ENCODE measurements around the gene NDUFS8. TPM values are rescaled to one million over a fixed set of nuclear protein-coding genes. Genes with fewer than 3 reads are reported as not detected.
"Not testable (repeated sequence)": the region's sequence is repeated elsewhere in the genome, so short reads cannot be mapped to it uniquely, and the experiment has no call there.

NDUFS8 gene
- 126 and 130 TPM in 2 replicates for total RNA-seq

DNA sequence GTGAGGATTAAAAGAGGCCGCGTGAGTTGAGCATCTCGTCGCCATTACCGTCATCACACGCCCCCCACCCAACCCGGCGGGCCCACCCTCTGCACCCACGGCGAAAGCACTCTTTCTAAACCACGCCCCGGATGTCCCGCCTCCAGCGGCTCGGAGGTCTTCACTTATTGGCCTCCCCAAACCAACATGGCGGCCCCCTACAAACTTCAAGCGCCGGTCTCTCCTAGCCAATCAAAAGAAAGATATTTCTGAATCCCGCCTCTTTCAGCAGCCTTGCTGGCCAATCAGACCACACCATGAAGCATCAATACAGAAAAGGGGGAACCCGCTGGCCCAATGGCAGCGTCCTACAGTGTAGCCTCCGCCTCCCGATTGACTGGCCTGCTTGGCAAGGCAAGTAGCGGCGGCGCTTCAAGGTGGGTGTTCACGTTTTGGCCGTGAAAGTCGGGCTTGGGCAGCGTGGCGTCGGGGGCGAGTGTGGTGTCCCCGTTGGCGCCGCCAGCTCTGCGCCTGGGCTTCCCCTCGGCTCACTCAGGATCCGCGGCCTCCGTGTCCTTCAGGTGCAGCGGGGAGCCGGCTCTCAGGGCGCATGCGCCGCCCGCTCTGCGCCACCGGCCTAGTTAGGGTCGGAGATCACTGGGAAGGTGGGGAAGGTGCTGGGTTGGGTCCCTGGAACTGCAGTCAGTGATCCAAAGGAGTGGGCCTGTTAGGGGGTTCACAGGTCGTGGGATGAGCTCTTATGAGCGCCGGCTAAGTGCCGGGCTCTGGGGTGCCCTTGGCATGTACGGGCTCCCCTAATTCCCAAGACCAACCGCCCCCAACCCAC is at the start of gene NDUFS8:
TSS of gene NDUFS8 (plus strand) at position 364 of the 826 bp plus-strand sequence. CDS start 1,471 bp downstream, outside the sequence.
- intact Hi-C loops (cut with micrococcal nuclease): loop anchor here (1.0 to 5.0 kb wide), 11 partner anchors 10 to 1018 kb away; partner anchors contain the start of genes CDK2AP2, CHKA, PITPNM1 and PPP6R3

GRCh38 chr11:67981226-67981625 is 49.3 kb upstream of the NDUFS8 start:
- intact Hi-C loops (cut with micrococcal nuclease): not testable (repeated sequence)

DNA sequence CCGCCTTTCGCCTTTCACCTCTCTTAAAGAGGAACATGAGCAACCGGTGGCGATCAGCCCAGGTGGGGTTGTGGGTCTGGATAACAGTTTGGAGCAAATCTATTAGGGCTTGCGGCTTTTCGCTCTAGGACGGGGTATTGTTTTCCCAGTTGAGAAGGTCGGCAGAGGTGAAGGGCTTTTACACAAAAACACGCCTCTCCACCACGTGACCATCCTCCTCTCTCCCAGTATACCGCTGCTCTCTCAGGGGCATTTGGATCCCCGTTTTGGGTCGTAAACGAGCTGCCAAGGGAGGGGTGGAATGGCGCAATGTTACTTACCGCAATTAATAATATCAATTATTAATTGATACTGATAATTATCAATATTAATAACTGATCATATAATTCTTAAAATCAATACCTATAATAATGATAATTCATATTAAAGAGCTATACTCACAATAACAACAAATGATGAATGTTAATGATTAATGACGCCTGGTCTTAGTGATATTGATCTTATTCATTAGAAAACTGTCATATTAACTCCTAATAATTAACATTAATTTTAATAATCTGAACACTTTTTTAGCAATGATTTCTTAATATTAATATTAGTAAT is 48.1 kb upstream of the NDUFS8 start:
- intact Hi-C loops (cut with micrococcal nuclease): not testable (repeated sequence)

- intact Hi-C loops (cut with micrococcal nuclease): no loop called here
These were observed 46.5 kb upstream of the NDUFS8 start for GRCh38 chr11:67983951-67984350.

GRCh38 chr11:67985302-67985701 is 45.2 kb upstream of the NDUFS8 start:
- intact Hi-C loops (cut with micrococcal nuclease): not testable (repeated sequence)

- intact Hi-C loops (cut with micrococcal nuclease): not testable (repeated sequence)
These were observed 39.7 kb upstream of the NDUFS8 start for GRCh38 chr11:67990546-67991346.

- intact Hi-C loops (cut with micrococcal nuclease): loop anchor here (2.0 kb wide), 1 partner anchor 133 kb away; no protein-coding TSS in a partner anchor
These were observed 38.9 kb upstream of the NDUFS8 start for GRCh38 chr11:67991347-67992121.

GRCh38 chr11:67993821-67994220 is 36.7 kb upstream of the NDUFS8 start:
- intact Hi-C loops (cut with micrococcal nuclease): loop anchor here (2.0 kb wide), 1 partner anchor 135 kb away; no protein-coding TSS in a partner anchor

- intact Hi-C loops (cut with micrococcal nuclease): not testable (repeated sequence)
These were observed 36.1 kb upstream of the NDUFS8 start for GRCh38 chr11:67994387-67994786.

DNA sequence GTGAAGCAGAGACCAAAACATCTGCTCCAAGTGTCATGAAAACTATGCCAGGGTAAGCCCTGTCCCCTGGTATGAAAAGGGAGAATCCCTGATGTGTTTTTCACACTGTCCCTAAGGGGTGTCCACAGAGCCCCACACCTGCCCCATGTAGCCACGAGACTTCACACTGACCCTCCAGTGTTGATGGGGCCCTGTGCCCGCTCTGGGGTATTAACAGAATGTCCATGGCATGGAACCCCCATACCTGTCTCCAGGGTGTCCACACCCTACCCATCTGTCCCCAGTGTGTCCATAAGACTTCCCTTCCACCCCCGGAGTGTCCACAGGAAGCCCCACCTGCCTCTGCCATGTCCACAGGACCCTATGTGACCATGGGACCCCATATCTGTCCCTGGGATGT is 35.4 kb upstream of the NDUFS8 start:
- intact Hi-C loops (cut with micrococcal nuclease): not testable (repeated sequence)

DNA sequence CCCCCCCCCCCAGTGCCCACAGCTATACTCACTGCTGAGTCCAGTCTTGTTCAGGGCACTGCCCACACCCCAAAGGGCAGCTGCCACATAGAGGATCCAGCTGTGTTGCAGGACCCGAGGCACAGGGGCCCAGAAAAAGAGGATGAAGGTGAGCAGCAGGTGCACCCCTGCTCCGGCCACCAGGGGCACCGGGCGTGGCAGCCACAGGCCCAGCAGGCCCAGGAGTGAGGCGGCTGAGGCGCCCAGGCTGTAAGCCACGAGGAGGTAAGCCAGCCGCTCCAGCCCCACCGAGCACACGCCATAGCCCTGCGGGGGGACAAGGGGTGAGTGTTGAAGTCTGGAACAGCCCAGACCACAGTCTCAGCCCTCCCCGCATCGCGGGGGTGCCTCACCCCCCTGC is 34.9 kb upstream of the NDUFS8 start:
- intact Hi-C loops (cut with micrococcal nuclease): not testable (repeated sequence)

DNA sequence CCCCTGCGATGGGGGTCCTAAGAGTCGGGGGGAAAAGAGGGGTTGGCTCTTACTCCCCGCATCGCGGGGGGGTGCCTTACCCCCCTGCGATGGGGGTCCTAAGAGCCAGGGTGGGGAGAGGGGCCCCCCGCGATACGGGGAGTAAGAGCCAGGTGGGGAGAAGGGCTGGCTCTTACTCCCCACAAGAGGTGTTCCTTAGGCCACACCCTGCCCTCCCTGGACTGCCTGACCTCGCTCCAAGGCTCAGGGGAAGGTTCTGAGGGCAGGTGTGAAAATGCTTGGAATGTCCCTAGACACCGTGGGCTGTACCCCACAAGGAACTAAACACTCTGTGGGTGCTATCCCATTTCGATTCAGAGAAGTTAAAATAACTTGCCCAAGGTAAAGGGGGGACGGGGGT is 34.4 kb upstream of the NDUFS8 start:
- intact Hi-C loops (cut with micrococcal nuclease): loop anchor here (2.0 kb wide), 1 partner anchor 35 kb away; the partner anchor contains the start of gene NDUFS8

- intact Hi-C loops (cut with micrococcal nuclease): loop anchor here (2.0 kb wide), 1 partner anchor 34 kb away; the partner anchor contains the start of gene NDUFS8
These were observed 33.6 kb upstream of the NDUFS8 start for GRCh38 chr11:67996622-67997474.

DNA sequence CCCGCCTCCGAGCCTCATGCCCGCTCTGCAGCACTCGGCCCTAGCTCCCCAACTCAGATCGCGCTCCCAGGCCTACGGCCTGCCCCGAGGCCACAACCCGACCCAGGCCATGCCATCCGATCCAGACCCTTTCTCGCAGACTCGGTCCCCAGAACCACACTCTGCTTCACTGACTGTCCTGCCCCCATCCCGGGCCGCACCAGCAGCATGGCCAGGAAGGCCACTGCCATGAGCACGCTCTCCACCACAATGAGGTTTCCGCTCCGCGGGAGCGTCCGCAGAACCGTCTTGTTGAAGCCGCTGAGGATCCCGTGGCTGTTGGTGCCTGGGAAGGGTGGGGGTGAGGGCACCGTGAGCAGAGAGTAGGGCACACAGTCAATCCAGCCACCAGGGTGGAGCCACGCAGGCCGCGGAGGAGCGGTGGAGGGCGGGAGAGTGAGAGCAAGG is 33.0 kb upstream of the NDUFS8 start:
- intact Hi-C loops (cut with micrococcal nuclease): loop anchor here (2.0 kb wide), 1 partner anchor 33 kb away; the partner anchor contains the start of gene NDUFS8

DNA sequence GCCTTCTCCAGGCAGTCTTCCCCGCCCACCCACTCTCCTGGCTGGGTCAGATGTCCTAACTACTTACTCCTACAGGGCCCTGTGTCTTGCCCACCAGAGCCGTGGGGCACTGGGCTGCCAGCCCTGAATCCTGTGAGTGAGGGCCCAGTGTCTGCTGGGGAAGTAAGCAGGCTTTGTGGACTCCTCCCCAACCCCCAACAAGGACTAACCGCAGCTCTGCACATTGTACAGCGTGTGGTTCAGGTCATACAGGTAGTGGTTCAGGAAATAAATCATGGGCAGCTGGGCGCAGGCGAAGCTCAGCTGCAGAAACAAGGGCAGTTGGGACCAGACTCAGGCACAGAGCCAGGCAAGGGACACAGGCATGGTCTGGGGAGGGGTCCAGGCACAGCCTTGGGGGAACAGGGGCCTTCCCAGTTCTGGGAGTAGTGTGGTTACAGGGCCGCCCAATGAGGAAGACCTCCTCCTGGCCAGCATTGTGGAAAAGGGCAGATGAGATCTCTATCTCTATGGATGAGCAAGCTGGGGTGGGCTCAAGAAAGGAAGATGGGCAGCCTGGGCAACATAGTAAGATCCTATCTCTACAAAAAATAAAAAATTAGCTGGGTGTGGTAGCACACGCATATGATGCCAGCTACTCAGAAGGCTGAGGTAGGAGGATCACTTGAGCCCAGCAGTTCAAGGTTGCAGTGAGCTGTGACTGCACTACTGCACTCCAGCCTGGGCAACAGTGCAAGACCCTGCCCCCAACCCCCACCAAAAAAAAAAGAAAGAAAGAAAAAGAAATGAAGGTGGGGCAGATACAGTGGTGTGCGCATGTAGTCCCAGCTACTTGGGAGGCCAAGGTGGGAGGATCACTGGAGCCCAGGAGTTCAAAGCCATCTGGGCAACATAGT is 32.1 kb upstream of the NDUFS8 start:
- intact Hi-C loops (cut with micrococcal nuclease): no loop called here

DNA sequence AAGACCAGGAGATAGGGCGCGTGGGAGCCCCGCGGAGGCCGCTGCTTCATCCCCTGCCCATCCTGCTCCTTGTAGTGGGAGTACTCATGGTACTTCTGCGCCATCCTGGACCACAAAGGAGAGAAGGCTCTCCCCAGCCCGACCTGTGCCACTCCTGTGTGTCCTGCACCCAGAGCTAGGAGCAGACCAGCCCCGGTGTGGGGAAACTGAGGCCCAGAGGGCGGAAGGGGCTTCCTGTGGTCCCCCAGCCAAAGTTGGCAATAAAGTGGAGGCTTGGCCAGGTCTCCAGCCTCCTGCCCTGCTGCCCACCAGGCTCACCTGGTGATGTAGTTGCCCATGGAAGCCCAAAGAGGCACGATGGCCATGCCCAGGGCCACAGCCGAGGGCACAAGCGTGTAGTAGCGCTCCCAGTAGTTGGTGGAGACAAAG is 31.3 kb upstream of the NDUFS8 start:
- intact Hi-C loops (cut with micrococcal nuclease): no loop called here

DNA sequence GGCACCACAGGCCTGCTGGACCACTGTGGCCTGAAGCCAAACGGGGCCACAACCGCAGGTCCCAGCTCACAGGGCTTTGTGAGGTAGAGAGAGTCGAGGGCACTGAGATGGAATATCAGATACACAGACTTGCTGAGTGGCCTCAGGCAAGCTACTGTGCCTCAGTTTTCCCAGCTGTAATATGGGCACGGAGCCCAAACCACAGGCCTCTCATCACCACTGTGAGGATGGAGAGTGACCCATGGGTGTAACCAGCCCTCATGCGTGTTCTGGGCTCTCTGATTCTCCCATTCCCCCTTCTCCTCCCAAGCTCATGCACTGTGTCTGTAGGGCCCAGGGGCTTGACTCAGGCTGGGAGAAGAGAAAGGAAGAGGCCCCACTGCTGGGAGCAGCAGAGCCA is 30.8 kb upstream of the NDUFS8 start:
- intact Hi-C loops (cut with micrococcal nuclease): no loop called here

DNA sequence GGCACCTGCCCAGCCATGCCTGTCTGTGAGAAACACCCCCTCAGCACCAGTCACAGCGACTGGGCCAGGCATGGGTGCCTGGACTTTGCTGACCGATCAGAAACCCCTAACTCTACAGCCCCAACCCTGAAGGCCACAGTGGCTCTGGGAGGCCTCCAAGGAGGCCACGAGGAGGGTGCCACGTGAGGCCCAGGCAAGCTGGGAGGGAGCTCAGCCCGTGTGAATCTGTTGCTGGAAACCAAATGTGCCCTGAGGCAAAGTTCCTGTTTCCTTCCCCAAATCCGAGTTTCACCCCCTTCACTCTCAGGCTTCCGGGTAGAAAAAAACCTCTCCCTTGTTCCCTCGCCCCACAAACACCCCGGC is 27.9 kb upstream of the NDUFS8 start:
- intact Hi-C loops (cut with micrococcal nuclease): no loop called here

All from T-helper 1 cell treated with Interleukin-12 subunit alpha and Interleukin-12 subunit beta and Interleukin-4 antibody, amounts not matched to agents 30 ng/mL and 1 ng/mL, for 36 hours (primary cell).